VCaP (cell line): Measurements from ENCODE around the gene POU3F1.

ENCODE experiments used
- H3K27ac ChIP-seq: fragments of 450-650 bp; 2 replicates; pipeline ENCODE4 v1.5.1; 2017
- CTCF ChIP-seq: fragments of 450-650 bp; conservative IDR thresholded peaks from 2 replicates; pipeline ENCODE4 v1.5.1; 2017; ENCODE audit warnings: mild to moderate bottlenecking, moderate library complexity

Gene POU3F1

DNA sequence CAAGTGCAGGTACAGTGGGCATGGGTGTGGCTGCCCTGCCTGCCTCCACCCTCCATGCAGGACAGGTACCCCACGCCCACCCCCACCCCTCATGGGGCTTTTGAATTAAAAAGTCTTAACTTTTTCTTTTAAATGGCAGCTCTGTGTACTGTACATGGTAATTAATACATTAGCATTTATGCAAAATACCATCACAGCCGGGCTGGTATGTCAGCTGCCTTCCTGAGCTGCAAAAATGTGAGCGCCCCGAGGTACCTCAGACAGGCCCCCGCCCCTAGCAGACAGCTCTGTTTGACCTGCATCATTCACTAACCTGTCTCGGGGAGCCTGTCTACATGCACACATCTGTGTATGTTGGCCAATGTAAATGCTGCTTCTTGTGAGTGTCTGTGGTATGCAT, 42.2 kb upstream of the POU3F1 start:
- TF ChIP-seq CTCF = no peak
- no peak overlapping the region for H3K27ac ChIP-seq

- H3K27ac ChIP-seq = no peak overlapping the region
- no peak for TF ChIP-seq CTCF
These were observed 41.8 kb upstream of the POU3F1 start for GRCh38 chr1:38088366-38088765.

- TF ChIP-seq CTCF = no peak
- H3K27ac ChIP-seq = no peak overlapping the region
These were observed 41.1 kb upstream of the POU3F1 start for GRCh38 chr1:38087676-38088075.

DNA sequence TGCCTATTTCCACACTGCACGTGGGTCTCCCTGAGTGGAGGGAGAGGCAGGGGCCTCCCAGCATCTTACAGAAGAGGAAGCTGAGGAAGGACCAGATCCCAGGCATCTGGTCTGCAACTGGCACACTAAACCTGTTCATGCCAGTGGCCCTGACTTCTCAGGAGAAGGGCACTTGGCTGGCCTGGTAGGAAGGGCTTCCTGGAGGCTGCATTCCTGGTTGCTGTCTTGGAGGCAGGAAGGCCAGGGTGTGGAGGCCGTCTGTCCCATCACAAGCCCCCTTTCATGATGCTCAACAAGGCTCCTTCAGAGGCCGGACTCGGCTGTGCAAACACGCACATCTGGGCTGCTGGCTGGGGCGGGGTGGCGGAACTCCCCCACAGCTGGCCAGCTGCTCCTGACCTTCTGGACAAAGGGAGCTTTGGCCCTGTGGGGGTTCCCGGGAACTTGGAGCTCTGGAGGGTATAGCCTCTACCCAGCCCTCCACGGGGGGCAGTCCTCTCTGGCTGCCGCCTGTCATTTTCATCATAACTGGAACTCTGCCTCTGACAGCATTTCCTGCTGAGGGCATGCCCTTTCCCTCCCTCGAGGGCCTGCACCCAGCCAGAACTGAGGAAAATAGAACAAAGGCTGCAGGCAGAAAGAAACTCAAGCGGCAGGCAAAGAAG, 39.2 kb upstream of the POU3F1 start:
- no peak overlapping the region for H3K27ac ChIP-seq
- no peak for TF ChIP-seq CTCF

- no peak overlapping the region for H3K27ac ChIP-seq
- TF ChIP-seq CTCF = no peak
These were observed 38.1 kb upstream of the POU3F1 start for GRCh38 chr1:38084700-38085099.

DNA sequence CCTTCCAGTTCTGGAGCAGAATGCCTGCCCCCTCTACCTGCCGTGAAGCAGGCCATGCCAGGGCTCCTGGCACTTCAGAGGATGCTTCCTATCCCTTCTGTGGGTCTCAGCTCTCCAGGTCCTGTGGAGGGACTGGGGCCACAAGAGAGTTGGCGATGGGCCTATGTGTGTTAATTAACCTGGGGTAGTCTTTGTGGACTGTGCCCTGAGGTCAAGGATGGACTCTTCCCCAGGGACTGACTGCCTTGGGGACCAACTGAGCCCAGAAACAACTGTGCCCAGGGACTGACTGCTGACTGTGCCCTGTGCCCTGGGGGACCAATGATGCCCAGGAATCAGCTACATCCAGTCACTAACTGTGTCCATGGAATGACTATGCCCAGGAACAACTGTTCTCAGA, 37.5 kb upstream of the POU3F1 start:
- TF ChIP-seq CTCF = no peak
- no peak overlapping the region for H3K27ac ChIP-seq

DNA sequence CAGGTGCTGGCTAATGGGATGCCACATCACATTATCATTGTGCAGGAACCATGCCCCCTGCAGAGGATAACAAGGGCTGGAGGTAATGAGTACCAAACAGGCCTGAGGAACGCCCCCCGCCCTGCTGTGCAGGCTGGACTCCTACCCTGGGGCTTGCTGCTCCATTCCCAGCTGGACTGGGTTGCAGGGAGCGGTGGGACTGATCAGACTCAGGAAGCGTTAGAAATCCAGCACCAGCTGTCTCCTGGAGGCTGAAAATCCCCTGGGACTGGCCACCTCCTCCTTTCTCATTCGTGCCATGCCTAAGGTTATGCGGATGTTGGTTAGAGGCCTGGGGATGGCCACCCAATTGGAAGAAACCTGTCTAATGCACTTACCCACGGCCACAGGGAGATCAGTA, 36.9 kb upstream of the POU3F1 start:
- no peak overlapping the region for H3K27ac ChIP-seq
- TF ChIP-seq CTCF = no peak
